ENCODE results near the gene CHCT1. TPM values are rescaled to one million over a fixed set of nuclear protein-coding genes. Genes with fewer than 3 reads are reported as not detected.
A peak's percentile ranks its signal among the peaks of the same experiment; 100 is the strongest.

CHCT1 gene
- total and polyA plus RNA-seq, 2 of the 8 experiments (the other 6 are each of a cell fraction or from before 2014, with no cell fraction given): 0.06 TPM; not detected in 1

DNA sequence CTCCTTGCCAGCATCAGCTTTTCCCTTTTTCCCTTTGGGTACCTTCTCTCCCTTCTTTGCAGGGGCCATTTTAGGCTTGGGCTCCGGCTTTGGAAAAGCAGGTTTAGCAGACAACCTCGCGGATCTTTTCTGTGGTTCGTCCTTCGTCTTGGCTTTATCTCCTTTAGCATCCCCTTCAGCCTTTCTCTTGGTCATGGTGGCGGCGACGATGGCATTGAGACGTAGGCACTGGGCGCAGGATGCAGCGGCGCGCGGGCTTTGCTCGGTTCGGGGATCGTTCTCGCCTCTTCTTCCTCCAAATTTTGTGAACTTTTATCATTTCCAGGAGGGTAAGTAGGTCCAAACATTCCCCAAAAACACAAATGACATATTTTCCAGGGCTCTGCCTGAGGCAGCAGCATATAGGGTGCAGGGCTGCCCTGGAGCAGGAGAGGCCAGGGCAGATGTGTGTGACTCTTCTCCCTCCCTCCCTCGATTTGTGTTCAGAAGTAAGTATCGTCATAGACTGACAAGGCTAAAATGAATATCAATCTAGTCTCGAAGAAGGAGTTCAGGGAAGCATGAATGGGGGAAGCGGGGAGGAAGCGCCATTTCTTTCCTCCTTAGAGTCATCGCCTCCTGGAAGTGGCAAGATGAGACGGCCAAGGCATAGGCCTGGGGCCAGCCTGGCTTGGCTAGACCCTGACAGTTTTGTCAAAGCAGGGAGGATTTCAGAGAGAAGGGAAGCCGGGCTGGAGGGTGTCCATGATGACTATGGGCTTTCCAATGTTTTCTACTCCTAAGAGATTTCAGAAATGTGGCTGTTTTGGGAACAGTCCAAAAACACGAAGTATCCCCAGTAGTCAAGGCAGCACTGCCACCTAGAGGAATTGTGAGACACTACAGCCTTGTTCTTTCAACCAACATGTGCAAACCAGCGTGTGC, 13.2 kb downstream of the CHCT1 start:
- Histone ChIP-seq H3K79me2 (ENCODE audit: control insufficient read depth in 1 of 2, insufficient read depth in 2 of 2, low read length in 2 of 2) (no peaks in the 10 kb centered on the region), H3K9me3 (ENCODE audit: insufficient read depth in 2 of 2, low read depth in 1 of 2, low read length in 1 of 2) (peaks cover 9 to 10% of the 10 kb centered on the region in 2 experiments; a peak in 2 of 4 replicates), H3K4me2 (ENCODE audit: insufficient read depth in 1 of 2, low read depth in 2 of 2, low read length in 2 of 2) (peak overlapping the region in 1 of 2 experiments; percentile 4; a peak in 1 of 4 replicates), H3K14ac (ENCODE audit: insufficient read length) (no peak overlapping the region), H4K5ac (ENCODE audit: insufficient read length, low read depth, low read length) (no peak overlapping the region), H3K9ac (replicated peaks in 1 of 4; ENCODE audit: extremely low read depth in 1 of 4, low read depth in 3 of 4, low read length in 3 of 4) (no peak overlapping the region), H2AK5ac (ENCODE audit: low read depth, low read length) (no peak overlapping the region), H3K18ac (ENCODE audit: extremely low read depth, low read length) (no peak overlapping the region), H3K27ac (ENCODE audit: low read depth, low read length) (no peak overlapping the region), H2AFZ (ENCODE audit: low read length) (peak overlapping the region; percentile 74), H2BK12ac (ENCODE audit: low read depth, low read length) (0 out of 2 replicates have a peak overlapping the region, but pooled peaks have one; percentile 1), H3K56ac (replicated peaks; ENCODE audit: insufficient read length, low read depth, low read length) (no peak overlapping the region), H4K91ac (replicated peaks; ENCODE audit: insufficient read length, low read length) (no peak overlapping the region), H2BK20ac (ENCODE audit: low read length) (no peak overlapping the region), H2BK120ac (replicated peaks; ENCODE audit: low read depth, low read length) (no peak overlapping the region), H3K79me1 (ENCODE audit: low read depth, low read length) (no peaks in the 10 kb centered on the region), H3K23me2 (ENCODE audit: low read depth, low read length) (no peaks in the 10 kb centered on the region), H3K36me3 (ENCODE audit: control insufficient read depth in 2 of 4, insufficient read depth in 4 of 4, low read length in 3 of 4) (no peaks in the 10 kb centered on the region), H3K4ac (replicated peaks; ENCODE audit: insufficient read length, low read depth, low read length) (no peak overlapping the region), H2BK15ac (ENCODE audit: low read length) (no peak overlapping the region), H4K8ac (ENCODE audit: extremely low read depth, insufficient read depth, low read length) (no peak overlapping the region), H3K23ac (ENCODE audit: insufficient read length) (no peak overlapping the region), H2BK5ac (ENCODE audit: low read depth, low read length) (peak overlapping the region; percentile 22; the same call in 1 of the 2 replicates), H4K20me1 (replicated peaks in 1 of 2; ENCODE audit: control insufficient read depth in 1 of 2, insufficient read depth in 2 of 2, low read length in 2 of 2) (no peaks in the 10 kb centered on the region), H3K4me1 (replicated peaks in 1 of 4; ENCODE audit: control insufficient read depth in 3 of 4, insufficient read depth in 4 of 4, low read length in 3 of 4) (peaks cover 0 to 3% (median 1%) of the 10 kb centered on the region in 4 experiments; a peak in 4 of 7 replicates), H3K4me3 (ENCODE audit: extremely low read depth in 1 of 4, insufficient read depth in 2 of 4, low read depth in 3 of 4, low read length in 4 of 4) (no peak overlapping the region), H3K27me3 (replicated peaks in 1 of 4; ENCODE audit: control insufficient read depth in 3 of 4, extremely low read depth in 1 of 4, insufficient read depth in 3 of 4, low read length in 3 of 4) (no peaks in the 10 kb centered on the region)
- DNase-seq (ENCODE audit: low read depth in 1 of 2, low spot score in 2 of 2) (peak in 1 of 2 experiments; percentile 86), FAIRE-seq (peak; percentile 91)
- ChIA-PET POLR2A (ENCODE audit: partially characterized antibody) (no interaction called here), CTCF (ENCODE audit: partially characterized antibody) (interaction anchor here (0.6 to 1.2 kb wide), 7 partner anchors 8 to 204 kb away, joined by 3 to 4 read pairs (median 3); partner anchors contain the start of gene CHCT1)
- 85% methylated on average over 28 of the region's 28 CpGs; no CpG with 5 or more reads in 1 of the 2 experiments for WGBS, 2 experiments (ENCODE audit: extremely low coverage in 1 of 2, insufficient coverage in 1 of 2, insufficient read length in 1 of 2, insufficient replicate concordance in 2 of 2, low coverage in 1 of 2, low lambda C conversion rate in 2 of 2, missing lambda C conversion rate in 1 of 2)
- TF ChIP-seq TCF12 (IDR thresholded peaks at IDR 0.05; ENCODE audit: low read depth, low read length) (no peak), KDM1A (IDR thresholded peaks at IDR 0.05; ENCODE audit: borderline replicate concordance, low read length) (no peak), NRF1 (IDR thresholded peaks at IDR 0.05; ENCODE audit: low read depth, low read length) (no peak), SP4 (IDR thresholded peaks at IDR 0.05; ENCODE audit: low read length) (no peak), HDAC6 (IDR thresholded peaks at IDR 0.05; ENCODE audit: low read depth, low read length) (no peak), YY1 (IDR thresholded peaks at IDR 0.05; ENCODE audit: low read depth, low read length) (no peak), RAD21 (IDR thresholded peaks at IDR 0.05 in 1 of 2, conservative IDR thresholded peaks at IDR 0.05 in 1 of 2; ENCODE audit: low read depth in 2 of 2, low read length in 2 of 2) (peak; percentile 98 to 99), KDM4A (IDR thresholded peaks at IDR 0.05; ENCODE audit: low read depth, low read length, severe bottlenecking) (no peak)

Measured in H1 (cell line).